ENCODE data around the gene RASGRP3.

RASGRP3 gene

DNA sequence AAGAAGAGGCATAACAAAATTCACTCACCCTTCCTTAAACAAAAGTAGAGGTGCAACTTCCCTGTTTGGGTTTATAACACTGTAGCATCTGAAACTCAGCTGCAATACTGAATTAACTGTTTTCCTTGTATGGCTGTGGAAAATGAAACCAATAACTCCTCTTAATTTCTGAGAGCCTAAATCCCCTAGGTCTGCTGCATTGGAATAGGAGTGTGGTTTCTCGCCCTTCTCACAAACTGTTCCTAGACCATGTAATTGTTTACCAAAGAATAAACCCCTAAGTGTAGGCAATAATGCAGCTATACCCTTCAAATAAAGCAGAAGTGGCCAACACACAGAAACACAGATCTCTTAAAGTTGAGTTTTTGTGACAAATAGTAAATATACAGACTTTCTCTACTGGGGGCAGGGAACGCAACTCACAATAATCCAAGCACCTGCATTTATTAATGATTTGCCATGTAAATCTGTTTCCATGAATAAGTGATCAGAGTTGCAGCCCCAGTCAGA is 52.0 kb downstream of the RASGRP3 start:
- no peak for DNase-seq

GRCh38 chr2:33529771-33530481 is 53.5 kb downstream of the RASGRP3 start:
- no peak for DNase-seq

- no peak for DNase-seq
These were observed 54.5 kb downstream of the RASGRP3 start for GRCh38 chr2:33530690-33531548.

DNA sequence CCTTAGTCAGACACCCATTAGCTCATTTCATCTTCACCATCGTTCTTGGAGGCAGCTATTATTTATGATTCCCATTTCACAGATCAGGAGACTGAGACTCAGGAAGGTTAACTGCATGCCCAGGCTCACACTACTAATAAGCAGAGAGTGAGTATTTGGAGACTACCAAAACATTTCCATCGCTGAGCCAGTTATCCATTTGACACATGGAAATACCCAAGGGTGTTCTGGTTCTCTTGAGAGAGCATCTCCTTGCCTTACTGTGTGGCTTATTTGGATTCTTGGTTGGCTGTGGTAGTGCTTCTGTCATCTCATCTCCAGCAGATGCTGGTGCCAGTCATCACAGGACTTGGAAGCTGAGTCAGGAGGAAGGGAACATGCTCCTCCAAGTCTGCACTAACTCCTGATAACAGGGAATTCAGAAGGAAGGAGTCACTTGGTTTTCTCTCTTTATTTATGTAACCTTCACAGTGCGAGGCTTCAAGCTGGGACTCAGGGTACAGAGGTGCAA is 55.2 kb downstream of the RASGRP3 start:
- DNase-seq = no peak

DNA sequence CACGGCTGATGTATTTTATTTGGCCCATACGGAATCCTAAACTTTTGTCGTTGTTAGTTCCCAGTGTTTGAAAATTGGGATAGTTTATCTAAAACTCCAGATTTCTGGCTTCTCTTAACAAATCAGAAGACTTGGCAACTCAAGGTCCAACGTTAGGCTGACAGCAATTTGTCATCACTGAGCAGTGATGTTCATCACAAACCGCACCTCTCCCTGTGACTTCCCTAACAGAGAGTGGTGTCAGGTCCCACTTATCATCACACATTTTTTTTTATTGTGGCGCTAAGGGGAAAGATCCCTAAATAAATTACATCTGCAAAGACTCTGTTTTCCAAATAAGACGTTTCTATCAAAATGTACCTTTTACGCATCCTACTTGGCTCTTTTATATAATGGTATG is 55.7 kb downstream of the RASGRP3 start:
- DNase-seq = no peak

DNA sequence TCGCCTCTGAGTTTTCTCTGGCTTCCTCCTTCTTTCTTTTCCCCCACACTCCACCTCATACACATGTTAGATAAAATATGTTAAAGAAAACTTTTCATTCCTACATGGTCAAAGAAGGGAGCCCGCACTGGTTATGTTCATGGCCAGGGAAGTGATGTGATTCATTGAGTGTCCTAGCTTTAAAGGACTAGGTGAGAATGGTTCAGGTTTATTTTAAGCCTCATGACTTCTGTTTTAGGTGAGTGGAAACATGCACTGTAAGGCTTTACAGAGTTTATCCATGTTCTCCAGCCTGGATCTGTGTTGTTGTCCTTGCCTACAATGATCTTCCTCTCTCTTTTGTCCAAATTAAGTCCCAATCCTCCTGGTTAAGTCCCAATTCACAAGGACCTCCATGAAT is 56.5 kb downstream of the RASGRP3 start:
- no peak for DNase-seq

- no peak for DNase-seq
These were observed 59.0 kb downstream of the RASGRP3 start for GRCh38 chr2:33535421-33535820.

- no peak for DNase-seq
These were observed 64.8 kb downstream of the RASGRP3 start for GRCh38 chr2:33541243-33541642.

DNA sequence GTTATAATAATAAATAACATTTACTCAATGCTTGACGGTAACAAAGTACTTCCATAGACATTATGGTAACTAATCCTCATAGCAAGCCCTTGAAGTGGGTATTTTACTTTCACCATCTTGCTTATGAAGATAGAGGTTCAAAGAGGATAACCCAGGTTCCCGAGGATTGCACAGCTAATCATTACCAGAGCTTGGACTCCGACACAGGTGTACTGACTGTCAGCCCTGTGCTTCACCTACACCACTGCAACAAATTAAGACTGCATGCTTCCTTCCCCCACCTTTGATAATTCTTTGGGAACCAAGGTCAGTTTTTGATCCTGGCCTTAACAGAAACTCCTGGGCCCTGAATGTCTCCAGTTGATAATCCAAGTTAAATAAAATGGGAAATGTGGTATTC is 73.8 kb downstream of the RASGRP3 start:
- DNase-seq = no peak

- no peak for DNase-seq
These were observed 76.5 kb downstream of the RASGRP3 start for GRCh38 chr2:33552758-33553461.

DNA sequence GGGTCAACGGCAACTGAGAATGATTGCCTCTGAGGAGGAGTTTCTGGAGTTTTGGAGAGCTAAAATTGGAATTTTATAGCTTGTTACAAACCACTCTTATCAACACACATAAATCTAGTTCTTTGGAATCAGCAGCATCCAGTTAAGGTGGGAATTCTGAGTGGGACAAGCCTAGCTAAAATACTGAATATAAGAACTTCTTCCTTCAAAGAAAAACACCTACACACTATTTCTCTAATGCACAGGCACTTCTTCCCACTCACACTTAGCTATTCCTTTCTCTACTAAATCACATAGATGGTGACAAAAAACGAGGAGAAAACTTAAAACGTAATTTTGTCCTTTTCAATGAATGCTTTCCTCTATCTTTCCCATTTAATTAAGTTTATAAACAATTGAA is 79.2 kb downstream of the RASGRP3 start:
- DNase-seq = no peak

DNA sequence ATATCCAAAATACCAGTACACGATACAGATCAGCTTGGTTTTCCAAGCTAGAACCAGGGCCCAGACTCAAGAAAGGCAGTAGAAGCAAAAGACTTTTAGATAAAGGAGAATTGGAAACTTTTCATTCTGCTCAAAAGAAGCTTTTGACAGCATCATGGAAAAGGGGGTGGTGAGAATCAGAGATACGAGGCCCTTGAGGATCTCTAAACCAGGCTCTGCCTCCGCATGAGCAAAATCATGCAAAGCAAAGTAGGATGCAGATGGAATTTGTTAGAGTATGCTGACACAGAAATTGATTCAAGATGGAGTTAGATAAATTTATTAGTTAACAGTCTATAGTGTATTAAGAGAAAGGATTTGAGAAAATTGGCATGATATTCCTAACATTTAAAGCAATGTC is 82.9 kb downstream of the RASGRP3 start:
- DNase-seq = no peak

GRCh38 chr2:33560017-33560416 is 83.6 kb downstream of the RASGRP3 start:
- no peak for DNase-seq

GRCh38 chr2:33561872-33562271 is 85.4 kb downstream of the RASGRP3 start:
- no peak for DNase-seq

DNA sequence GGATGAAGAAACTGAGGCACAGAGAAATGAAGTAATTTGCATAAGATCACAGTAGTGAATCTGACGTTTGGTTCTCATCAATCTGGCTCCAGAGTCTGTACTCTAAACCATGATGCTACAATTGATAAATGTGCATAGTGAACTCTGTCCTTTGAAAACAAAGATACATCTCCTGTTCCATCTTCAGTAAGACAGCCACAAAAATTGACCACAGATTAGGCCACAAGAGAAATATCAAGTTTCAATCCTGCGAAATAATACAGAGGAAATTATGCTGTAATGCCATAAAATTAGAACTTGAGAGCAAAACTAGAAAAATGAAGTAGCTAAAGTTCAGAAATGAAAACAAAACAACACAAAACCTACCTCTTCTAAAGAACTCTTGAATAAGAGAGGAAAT is 94.2 kb downstream of the RASGRP3 start:
- no peak for DNase-seq

- no peak for DNase-seq
These were observed 97.2 kb downstream of the RASGRP3 start for GRCh38 chr2:33573657-33574056.

- DNase-seq = no peak
These were observed 100.6 kb downstream of the RASGRP3 start for GRCh38 chr2:33577084-33577483.

GRCh38 chr2:33577668-33578067 is 101.2 kb downstream of the RASGRP3 start:
- DNase-seq = no peak

GRCh38 chr2:33579227-33579626 is 102.8 kb downstream of the RASGRP3 start:
- DNase-seq = no peak

DNA sequence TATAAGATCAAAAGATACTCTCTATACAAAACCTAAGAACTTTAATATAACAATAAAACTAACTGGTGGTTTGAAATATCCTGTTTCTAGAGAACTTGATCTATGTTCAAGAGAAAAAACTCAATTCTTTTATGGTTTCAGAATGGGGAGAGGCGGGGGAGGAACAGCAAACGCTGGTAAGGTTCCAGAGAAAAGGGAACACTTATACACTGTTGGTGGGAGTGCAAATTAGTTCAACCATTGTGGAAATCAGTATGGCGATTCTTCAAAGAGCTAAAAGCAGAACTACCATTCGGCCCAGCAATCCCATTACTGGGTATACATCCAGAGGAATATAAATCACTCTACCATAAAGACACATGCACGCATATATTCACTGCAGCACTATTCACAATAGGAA is 105.4 kb downstream of the RASGRP3 start:
- no peak for DNase-seq

DNA sequence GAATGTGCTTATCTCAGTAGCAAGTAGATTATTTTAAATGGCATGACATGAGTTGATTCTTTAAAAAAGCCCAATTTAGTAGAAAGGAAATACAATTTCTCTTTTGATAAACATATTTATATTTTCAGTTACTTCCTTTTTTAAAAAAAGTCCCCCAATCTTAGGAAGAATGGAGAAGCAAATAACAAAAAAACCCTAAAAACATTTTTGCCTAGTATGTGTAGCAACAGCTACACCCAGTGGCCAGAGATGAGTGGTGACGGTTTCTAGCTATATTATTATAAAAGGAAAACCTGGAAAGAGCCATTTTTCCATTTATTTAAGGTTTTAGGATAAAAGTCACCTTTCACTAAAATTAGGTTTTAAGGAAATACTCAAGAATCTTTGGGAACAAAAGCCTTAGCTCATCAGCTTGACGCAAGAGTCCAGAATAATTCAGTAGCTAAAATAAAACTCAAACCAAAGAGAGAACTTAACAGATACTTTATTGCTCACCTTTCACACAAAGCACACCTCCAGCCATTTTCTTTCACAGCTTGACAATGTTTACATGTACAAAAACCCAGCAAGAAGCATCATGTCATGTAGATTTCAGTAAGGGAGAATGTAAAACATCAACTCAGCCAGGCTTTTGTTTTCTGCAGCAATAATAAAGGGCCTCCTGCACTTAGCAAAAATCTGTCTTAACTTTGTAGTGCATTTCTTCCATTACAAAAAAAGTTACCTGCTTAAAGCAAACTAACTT is 106.9 kb downstream of the RASGRP3 start:
- no peak for DNase-seq

GRCh38 chr2:33586766-33587165 is 110.3 kb downstream of the RASGRP3 start:
- no peak for DNase-seq

- no peak for DNase-seq
These were observed 111.8 kb downstream of the RASGRP3 start for GRCh38 chr2:33588232-33588631.
